HL-60 (cell line): ENCODE data around the gene UBXN4.

ENCODE experiments used
- CTCF ChIP-seq: IDR thresholded peaks from one replicate; pipeline ENCODE4 v1.5.1; 2011; ENCODE audit warnings: low read length, control low read depth, inconsistent platforms; ENCODE audit not compliant: insufficient read depth
- GABPA ChIP-seq: IDR thresholded peaks from 2 replicates; pipeline ENCODE4 v1.6.1; 2012; ENCODE audit warnings: low read depth
- POLR2AphosphoS5 ChIP-seq: IDR thresholded peaks from 2 replicates; pipeline ENCODE4 v1.6.1; 2012; ENCODE audit warnings: low read depth
- SPI1 ChIP-seq: IDR thresholded peaks from 2 replicates; pipeline ENCODE4 v1.6.1; 2012; ENCODE audit warnings: low read depth, mild to moderate bottlenecking, borderline replicate concordance
- TF ChIP-seq, protein P1 (sequence below): IDR thresholded peaks from 2 replicates; pipeline ENCODE4 v1.6.1; 2012; ENCODE audit warnings: low read depth; ENCODE audit not compliant: insufficient replicate concordance

DNA sequence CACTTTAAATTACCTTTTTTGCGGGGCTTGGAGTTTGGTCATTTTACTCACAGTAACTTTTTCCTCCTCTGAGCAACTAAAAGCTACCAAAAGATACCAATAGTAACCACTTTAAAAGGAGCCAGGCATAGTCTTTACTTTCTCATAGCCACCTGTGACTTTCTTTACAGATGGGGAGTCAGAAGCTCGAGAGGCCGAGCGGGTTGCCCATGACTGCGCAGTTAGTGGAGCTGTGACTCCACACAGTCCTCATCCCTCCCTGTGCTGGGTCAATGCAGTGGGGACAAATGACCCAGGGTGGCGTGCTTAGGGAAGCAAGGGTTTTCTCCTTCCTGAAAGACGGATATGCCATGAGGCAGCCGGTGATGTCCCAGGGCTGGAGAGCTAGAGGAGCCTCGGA is 83.5 kb downstream of the UBXN4 start:
- TF ChIP-seq CTCF: no peak
- TF ChIP-seq, protein P1, sequence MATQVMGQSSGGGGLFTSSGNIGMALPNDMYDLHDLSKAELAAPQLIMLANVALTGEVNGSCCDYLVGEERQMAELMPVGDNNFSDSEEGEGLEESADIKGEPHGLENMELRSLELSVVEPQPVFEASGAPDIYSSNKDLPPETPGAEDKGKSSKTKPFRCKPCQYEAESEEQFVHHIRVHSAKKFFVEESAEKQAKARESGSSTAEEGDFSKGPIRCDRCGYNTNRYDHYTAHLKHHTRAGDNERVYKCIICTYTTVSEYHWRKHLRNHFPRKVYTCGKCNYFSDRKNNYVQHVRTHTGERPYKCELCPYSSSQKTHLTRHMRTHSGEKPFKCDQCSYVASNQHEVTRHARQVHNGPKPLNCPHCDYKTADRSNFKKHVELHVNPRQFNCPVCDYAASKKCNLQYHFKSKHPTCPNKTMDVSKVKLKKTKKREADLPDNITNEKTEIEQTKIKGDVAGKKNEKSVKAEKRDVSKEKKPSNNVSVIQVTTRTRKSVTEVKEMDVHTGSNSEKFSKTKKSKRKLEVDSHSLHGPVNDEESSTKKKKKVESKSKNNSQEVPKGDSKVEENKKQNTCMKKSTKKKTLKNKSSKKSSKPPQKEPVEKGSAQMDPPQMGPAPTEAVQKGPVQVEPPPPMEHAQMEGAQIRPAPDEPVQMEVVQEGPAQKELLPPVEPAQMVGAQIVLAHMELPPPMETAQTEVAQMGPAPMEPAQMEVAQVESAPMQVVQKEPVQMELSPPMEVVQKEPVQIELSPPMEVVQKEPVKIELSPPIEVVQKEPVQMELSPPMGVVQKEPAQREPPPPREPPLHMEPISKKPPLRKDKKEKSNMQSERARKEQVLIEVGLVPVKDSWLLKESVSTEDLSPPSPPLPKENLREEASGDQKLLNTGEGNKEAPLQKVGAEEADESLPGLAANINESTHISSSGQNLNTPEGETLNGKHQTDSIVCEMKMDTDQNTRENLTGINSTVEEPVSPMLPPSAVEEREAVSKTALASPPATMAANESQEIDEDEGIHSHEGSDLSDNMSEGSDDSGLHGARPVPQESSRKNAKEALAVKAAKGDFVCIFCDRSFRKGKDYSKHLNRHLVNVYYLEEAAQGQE: no peak
- no peak for TF ChIP-seq POLR2AphosphoS5
- TF ChIP-seq SPI1: no peak
- TF ChIP-seq GABPA: no peak
